GM18868 (cell line): ENCODE measurements around the gene TRMT112.
A peak's percentile ranks its signal among the peaks of the same experiment; 100 is the strongest.

Experiments used
- ATAC-seq: cut with Tn5 transposase; IDR thresholded peaks from one replicate; pipeline ENCODE4 v1.9.1; 2021; ENCODE audit warnings: mild to moderate bottlenecking, moderate library complexity; ENCODE audit not compliant: unreplicated experiment

The TRMT112 gene

DNA sequence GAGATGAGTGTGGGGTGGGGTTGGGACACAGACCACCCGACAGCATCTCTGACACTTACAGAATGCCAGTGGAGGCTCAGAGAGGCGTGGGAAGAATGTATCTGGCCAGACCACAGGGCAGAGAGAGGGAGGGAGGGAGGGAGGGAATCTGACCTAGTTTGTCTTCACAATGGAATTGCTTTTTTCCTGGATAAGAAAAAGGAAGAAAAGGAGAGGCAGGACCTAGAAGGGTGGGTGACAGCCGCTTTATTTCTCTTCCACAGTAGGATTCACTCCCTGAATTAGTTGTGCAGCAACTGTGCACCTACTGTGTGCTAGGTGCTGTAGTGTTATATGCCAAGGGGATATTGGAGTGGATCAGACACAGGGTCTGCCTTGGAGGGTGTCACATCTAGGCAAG lies 22.6 kb downstream of the TRMT112 start:
- ATAC-seq, result no peak

DNA sequence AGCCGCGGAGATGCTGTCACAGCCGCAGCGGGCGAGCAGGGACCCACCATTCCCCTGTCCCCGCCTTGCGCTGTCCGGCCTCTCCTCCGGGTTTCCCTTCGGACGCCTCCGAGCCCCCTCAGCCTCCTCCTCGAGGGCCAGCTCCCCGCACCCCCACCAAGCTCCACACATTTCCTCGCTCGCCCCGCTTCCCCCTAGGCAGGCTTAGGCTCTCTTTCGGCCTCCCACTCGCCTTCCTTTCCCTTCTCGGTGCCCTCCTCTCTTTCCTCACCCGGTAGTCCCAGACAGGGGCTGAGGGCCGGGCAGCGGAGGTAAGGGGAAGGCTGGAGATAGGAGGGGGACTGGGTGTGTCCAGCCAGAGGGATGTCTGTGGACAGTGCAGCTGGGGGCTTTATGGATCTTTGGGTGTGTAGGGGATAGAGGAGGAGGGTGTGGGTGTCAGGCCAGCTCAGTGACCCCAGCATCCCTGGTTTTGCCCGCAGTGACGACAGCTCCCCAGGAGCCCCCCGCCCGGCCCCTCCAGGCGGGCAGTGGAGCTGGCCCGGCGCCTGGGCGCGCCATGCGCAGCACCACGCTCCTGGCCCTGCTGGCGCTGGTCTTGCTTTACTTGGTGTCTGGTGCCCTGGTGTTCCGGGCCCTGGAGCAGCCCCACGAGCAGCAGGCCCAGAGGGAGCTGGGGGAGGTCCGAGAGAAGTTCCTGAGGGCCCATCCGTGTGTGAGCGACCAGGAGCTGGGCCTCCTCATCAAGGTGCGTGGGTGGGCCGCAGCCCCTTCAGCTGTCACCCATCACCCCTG lies 24.7 kb downstream of the TRMT112 start:
- ATAC-seq, result no peak

DNA sequence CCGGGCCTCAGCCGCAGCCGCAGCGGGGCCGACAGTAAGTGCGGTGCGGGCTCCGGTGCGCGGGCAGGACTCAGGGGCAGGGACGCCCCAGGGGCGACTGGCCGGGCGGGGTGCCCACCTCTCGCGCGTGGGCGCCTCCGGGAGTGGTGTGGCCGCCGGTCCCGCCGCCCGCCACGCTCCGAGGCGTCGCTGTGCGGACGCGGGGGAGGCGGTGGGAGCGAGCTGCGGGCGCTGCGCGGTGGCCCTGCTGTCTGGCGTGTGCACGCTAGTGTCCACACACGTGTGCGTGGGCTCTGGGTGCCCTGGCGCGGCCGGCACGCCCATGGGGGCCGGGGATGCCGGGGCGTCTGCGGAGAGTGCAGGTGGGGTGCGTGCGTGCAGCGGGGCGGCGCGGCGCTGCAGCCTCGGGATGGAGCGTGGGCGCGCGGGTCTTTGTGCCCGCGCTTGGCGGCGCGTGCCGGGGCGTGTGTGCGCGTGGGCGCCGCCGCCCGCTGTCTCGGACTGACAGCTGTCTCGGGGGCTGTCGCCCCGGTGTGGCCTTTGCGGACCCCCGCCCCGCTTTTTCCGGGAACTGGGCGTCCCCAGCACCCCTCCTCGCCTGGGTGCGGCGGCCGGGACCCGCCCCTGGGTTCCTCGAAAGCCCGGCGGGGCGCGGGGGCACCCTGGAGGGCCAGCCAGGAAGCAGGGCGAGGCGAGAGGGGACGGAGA lies 25.5 kb downstream of the TRMT112 start:
- no peak for ATAC-seq

DNA sequence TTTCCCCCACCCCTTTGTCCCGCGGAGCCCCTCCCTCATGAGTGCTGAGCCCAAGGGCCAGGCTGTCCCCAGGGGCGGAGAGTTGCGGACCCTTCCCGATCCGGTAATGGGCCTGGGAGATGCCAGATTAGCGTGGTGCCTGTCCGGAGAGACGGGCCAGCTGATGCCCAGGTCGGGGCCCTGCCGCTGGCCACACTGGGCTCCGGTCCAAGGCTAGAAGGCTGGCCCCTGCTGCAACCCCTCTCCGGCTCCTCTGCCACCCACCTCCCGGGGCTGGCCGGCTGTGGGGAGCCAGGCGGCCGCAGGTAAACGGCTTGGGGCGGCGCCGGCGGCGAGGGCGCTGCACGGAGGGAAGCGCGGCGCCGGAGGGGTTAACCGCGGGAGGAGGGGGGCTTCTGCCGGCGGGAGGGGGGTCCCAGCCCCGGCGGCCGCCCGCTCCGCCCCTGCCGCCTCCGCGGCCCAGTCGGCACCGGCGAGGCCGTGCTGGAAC lies 26.1 kb downstream of the TRMT112 start, which contains the start of gene KCNK4:
TSS of gene KCNK4 (plus strand) at position 41 of the 490 bp plus-strand sequence. CDS start 1,717 bp downstream, outside the sequence.
- no peak for ATAC-seq

DNA sequence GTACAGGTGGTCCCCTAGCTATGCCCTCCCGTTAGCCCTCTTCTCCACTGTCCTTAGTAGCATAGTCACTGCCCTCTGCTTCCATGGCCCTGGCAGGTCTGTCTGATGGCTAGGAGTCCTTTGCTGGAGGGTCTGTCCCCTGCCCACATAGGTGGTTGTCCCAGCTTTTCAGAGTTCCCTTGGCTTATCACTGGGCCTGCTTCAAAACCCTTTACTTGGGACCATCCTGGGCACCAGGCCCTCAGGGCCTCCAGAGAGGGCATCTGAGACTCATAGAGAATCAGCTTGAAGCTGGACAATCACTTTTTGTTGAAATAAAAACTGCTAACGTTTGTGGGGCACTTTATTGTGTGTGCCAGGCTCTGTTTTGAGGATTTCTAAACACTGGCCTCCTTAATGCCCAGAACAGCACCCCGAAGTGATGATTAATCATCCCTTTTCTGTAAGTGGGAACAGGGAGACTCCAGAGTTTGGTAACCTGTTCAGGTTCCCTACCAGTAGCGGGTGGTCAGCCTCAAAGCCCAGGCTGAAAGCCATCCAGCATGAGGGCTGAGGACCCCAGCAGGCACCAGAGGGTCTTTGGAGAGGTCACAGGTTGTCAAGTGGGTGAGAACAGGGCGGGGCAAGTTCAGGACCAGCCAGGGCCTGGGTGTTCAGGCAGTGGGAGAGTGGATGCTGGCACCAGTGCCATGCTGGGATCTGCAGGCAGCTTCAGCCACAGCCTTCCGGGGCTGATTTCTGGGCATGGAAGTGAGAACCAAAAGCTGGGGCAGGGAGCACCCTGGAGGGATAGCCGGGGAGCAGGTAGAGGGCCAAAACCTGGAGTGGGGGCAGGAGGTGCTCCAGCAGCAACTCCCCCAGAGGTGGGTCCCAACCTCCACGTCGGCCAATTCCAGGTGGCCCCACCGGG lies 26.8 kb downstream of the TRMT112 start:
- ATAC-seq, result no peak

DNA sequence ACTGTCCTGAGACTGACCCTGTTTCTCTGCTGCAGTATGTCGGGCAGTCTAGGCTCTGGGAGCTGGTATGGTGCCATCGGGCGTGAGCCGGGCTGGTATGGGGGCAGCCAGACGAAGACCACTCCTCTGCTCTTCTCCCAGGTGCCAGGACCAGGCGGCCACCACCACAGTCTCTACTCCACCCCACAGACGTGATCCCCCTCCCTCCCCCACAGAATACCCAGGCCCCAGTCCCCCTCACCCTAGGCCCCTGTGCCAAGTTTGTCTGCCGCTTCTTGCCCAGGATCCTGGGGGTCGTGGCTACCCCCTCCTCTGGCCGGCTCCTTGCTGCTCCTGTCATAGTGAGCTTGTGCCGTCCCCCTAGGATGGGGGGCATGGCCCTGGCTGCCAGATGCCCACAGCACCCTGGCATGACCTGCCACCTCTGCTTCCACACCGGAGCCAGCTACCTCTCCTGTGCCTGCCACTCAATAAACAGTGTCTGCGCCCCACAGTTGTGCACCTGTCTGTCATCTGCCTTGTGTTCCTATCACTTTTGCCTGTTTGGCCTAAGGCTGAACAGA lies 28.3 kb downstream of the TRMT112 start:
- no peak for ATAC-seq

DNA sequence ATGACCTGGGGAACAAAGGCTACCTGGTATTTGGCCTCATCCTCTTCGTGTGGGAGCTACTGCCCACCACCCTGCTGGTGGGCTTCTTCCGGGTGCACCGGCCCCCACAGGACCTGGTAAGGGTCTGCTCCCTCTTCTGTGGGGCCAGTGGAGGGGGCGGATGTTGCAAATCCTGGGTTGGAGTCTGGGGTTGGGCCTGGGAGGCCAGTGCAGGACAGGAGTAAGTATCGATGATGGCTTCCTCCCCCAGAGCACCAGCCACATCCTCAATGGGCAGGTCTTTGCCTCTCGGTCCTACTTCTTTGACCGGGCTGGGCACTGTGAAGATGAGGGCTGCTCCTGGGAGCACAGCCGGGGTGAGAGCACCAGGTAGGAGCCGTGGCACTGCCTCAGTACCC lies 29.0 kb downstream of the TRMT112 start:
- no peak for ATAC-seq

DNA sequence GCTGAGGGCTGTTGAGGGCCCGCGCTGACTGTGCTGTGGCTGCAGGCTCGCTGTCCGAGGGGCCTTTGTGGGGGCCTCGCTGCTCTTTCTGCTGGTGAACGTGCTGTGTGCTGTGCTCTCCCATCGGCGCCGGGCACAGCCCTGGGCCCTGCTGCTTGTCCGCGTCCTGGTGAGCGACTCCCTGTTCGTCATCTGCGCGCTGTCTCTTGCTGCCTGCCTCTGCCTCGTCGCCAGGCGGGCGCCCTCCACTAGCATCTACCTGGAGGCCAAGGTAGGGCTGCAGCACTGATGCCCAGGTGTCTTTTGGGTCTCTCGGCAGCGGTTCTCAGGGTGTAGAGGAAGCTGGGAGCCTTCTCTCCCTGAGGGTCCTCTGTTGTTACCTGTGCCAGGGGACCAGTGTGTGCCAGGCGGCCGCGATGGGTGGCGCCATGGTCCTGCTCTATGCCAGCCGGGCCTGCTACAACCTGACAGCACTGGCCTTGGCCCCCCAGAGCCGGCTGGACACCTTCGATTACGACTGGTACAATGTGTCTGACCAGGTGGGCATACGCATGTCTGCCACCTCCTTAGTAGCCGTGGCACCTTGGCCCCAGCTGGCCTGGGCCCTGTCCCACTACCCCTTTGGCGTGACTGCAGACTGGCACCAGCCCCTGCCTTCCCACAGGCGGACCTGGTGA lies 29.5 kb downstream of the TRMT112 start:
- no peak for ATAC-seq

DNA sequence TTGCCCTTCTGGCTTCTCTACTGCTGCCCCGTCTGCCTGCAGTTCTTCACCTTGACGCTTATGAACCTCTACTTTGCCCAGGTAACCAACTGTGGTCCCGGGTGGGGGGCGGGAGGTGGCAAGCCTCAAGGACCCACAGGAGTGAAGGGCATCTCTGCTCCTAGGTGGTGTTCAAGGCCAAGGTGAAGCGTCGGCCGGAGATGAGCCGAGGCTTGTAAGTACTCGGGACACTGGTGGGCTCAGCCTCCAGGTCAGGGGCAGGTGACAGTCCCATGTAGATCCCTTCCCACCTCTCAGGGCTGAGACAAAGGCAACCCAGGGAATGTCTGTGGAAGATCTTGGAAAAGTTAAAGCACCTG lies 30.6 kb downstream of the TRMT112 start:
- no peak for ATAC-seq

DNA sequence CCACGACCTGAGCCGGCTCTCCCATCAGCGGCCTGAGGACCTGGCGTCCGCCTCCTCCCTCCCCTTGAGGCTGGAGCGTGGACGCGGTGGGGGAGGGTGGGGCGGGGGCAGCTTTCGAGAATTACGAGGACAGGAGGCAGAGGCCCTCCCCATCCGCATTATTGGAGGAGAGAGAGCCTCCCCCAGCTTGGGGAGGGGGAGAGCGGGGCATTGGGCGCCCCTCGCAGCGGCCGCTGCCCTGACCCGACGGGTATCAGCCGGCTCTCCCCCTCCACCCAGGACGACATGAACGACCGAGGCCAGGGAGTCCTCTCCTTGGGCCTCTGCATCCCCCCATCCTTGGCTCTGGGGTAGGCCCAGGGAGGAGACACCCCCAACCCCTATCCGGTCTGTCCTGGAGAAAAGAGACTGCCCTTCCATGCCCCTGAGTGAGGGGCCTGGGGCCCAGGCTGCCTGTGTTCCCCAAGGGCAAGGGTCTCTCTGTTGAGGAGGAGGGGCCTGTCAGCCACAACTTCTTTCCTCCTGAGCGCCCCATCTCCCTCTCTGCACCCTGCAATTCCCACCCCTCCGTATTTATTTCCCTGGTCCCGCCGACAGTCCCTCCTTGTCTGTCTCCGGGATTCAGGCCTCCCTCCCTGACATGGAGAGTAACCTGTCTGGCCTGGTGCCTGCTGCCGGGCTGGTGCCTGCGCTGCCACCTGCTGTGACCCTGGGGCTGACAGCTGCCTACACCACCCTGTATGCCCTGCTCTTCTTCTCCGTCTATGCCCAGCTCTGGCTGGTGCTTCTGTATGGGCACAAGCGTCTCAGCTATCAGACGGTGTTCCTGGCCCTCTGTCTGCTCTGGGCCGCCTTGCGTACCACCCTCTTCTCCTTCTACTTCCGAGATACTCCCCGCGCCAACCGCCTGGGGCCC lies 31.2 kb downstream of the TRMT112 start:
- no peak for ATAC-seq

DNA sequence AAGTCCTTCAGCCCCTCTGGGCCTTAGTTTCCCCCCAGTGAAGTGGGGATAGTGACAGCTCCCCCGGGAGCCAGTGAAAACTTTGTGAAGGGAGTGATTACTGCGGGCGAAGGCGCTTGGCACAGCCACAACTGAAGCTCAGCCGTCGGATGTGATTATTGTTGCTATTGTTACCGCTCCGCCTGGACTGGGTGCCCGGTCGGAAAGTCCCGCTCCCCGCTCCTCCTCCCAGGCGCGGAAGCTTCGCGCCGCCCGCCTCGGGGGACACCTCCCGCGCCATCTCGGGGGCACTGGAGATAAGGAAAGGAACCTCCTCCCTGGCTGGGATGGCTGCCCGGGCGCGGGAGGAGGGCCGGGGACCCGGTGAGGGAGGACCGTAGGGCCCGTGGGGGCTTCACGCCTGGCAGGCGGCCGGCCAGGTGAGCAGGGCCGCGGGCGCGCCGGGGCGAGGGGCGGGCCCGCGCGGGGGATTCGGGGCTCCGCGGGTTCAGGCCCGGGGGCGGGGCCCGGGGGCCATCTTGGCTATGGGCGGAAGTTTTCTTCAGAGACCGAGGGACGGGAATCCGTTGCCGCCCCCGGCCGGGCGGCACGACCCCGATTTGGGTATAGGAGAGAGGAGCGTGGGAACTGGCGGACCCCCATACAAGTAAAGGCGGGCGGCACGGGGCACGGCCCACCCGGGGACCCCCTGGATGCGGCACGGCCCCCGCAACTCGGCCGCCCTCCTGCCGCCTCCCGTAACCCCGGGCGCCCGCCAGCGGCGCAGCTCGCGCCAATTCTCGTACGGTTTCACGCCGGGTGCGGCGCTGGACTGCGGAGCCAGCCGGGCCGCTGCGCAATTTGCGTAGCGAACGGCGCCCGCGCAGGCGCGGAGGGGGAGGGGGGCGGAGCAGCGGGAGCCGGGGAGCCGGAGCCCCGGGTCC lies 32.1 kb downstream of the TRMT112 start, which contains the start of gene GPR137:
TSS of gene GPR137 (plus strand) at position 887 of the 923 bp plus-strand sequence. CDS start 677 bp downstream, outside the sequence.
- ATAC-seq, result peak; percentile 57

DNA sequence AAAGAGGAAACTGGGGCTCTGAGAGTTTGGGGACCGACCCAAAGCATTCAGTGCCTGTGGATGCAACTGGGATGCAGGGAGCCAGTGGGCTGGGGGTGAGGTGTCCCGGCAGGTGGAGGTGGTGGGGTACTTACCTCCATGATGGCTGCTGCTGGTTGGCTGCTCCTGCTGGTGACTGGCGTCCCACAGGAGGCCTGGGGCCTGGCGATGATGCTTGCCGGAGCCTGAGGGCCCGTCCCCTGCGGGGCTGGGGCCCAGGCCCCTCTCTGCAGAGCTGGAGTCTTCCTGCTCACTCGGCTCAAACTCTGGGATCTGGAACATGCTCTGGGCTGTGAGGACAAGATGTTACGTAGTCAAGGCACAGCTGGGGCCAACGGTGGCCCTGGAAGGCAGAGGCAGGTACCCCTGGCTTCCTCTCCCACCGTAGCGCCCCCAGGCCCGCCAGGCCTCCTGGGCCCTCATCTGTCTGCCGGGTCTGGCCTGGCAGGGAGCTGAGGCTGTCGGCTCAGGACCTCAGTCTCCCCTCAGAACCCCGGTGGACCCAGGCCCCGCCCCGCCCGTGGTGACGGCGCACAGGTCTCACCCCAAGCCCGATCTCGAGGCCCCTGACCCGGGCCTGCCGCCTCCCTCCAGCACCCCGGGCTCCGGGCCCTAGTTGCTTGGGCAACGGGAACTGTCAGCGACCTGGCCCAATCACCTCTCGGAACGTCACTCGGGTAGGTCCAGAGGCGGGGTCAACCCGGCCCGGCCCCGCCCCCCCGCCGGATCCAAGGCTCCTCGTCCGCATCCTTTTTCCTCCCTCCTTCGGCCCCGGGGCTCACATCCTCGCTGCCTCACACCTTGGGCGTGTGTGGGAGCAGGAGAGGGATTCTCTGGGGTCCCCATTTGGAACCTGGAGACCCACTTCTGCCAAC lies 33.1 kb downstream of the TRMT112 start, which contains the start of gene BAD:
TSS of gene BAD (minus strand) at position 618 of the 914 bp plus-strand sequence. CDS start at position 321, 297 bp downstream.
- ATAC-seq, result peak; percentile 79

DNA sequence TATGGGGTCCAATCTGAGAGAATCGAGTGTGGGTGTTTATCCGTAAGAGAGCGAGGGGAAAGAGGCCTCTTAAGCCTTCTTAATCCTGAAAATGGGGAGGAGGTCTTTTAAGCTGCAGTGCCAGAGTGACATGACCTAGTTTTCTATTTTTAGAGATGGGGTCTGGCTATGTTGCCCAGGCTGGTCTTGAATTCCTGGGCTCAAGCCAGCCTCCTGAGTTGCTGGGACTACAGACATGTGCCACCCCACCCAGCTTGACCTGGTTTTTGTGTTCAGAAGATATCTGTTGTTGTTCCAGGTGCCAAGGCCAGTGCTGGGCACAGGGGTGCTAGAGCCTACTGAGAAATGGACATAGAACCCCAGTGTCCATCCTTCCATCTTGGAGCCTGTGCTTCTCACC lies 34.3 kb downstream of the TRMT112 start:
- no peak for ATAC-seq

DNA sequence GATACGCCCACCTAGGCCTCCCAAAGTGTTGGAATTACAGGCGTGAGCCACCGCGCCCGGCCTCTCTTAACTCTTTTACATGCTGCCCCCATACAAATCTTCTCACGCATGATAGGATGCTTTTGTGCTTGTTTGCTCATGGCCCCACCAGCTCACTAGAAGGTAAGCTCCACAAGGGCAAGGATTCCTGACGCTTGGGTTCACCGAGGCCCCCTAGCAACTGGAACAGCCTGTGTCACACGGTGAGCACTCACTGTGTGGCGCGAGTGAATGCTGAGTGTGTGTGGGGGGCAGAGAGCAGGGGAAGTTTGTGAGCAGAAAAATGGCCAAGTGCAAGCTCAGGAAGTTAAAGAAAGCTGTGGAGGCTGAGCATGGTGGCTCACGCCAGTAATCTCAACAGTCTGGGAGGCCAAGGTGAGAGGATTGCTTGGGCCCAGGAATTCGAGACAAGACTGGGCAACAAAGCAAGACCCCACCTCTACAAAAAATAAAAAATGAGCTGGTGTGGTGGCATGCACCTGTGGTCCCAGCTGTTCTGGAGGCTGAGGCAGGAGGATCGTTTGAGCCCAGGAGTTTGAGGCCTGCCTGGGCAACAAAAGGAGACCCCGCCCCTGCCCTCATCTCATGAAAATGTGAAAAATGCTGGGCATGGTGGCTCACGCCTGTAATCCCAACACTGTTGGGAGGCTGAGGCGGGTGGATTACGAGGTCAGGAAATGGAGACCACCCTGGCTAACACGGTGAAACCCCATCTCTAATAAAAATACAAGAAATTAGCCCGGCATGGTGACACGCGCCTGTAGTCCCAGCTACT lies 35.2 kb downstream of the TRMT112 start:
- ATAC-seq, result no peak

DNA sequence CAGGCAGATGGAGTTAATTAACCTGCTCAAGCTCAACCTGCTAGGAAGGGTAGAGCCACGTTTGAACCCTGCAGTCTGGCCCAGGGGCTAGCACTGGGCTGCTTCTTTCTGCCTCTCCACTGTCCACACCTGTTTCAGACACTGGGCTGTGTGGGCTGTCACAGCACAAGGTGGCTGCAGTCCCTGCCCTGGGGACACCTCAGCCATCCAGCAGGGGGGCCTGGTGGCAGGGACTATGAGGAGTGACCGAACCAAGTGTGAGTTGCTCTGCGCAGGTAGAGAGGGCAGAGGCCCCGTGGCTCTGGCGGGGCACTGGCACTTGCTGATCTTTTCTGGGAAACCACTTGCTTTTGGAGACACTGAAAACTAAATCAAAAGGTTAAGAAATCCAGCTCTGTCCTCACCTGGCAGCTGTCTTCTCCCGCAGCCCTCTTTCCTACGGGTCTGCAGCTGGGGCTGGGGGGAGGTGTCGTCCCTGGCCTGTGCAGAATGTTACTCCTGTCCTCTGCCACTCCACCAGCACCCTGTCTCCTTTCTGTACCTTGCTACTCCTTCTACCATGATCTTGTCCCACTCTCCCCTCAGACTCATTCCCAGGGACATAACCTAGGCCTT lies 38.7 kb downstream of the TRMT112 start:
- no peak for ATAC-seq
